H9 (cell line): ENCODE results near the gene ZNF217. TPM values are rescaled to one million over a fixed set of nuclear protein-coding genes. Genes with fewer than 3 reads are reported as not detected.

Experiments used
- DNase-seq: peaks from one replicate; pipeline ENCODE4 v3.0.0-alpha.2; 2017
- H2AFZ ChIP-seq: one replicate; pipeline ENCODE4 v1.6.1; 2013; ENCODE audit warnings: mild to moderate bottlenecking, low read length, control low read depth, moderate library complexity
- H2AK5ac ChIP-seq: 2 replicates; pipeline ENCODE4 v1.6.1; 2013; ENCODE audit warnings: low read length, control low read depth, mixed read lengths; ENCODE audit not compliant: insufficient read length
- H2BK120ac ChIP-seq: one replicate; pipeline ENCODE4 v1.6.1; 2013; ENCODE audit warnings: low read depth, mild to moderate bottlenecking, low read length, control low read depth, inconsistent platforms; ENCODE audit not compliant: poor library complexity, severe bottlenecking
- H2BK12ac ChIP-seq: 2 replicates; pipeline ENCODE4 v1.6.1; 2013; ENCODE audit warnings: low read length, control low read depth, mixed read lengths, low read depth; ENCODE audit not compliant: insufficient read length
- H2BK15ac ChIP-seq: 2 replicates; pipeline ENCODE4 v1.6.1; 2013; ENCODE audit warnings: low read depth, low read length, control low read depth
- H2BK20ac ChIP-seq: one replicate; pipeline ENCODE4 v1.6.1; 2013; ENCODE audit warnings: low read depth, mild to moderate bottlenecking, low read length, control low read depth, inconsistent platforms; ENCODE audit not compliant: poor library complexity, severe bottlenecking
- H2BK5ac ChIP-seq: 2 replicates; pipeline ENCODE4 v1.6.1; 2013; ENCODE audit warnings: low read length, control low read depth, mixed read lengths; ENCODE audit not compliant: insufficient read length
- H3K14ac ChIP-seq: 2 replicates; pipeline ENCODE4 v1.6.1; 2013; ENCODE audit warnings: low read length, control low read depth; ENCODE audit not compliant: insufficient read depth
- H3K18ac ChIP-seq: 2 replicates; pipeline ENCODE4 v1.6.1; 2013; ENCODE audit warnings: low read depth, mild to moderate bottlenecking, mixed read lengths, low read length, control low read depth; ENCODE audit not compliant: insufficient read length
- H3K23ac ChIP-seq: 2 replicates; pipeline ENCODE4 v1.6.1; 2013; ENCODE audit warnings: low read length, control low read depth, mixed read lengths, low read depth; ENCODE audit not compliant: insufficient read length
- H3K23me2 ChIP-seq: 2 replicates; pipeline ENCODE4 v1.6.1; 2013; ENCODE audit warnings: low read depth, mild to moderate bottlenecking, mixed read lengths, low read length, control low read depth; ENCODE audit not compliant: insufficient read length, poor library complexity, severe bottlenecking
- H3K27ac ChIP-seq: 2 replicates; pipeline ENCODE4 v1.5.1; 2013; ENCODE audit warnings: low read length, control low read depth, mixed read lengths, low read depth; ENCODE audit not compliant: insufficient read length
- H3K27me3 ChIP-seq: 2 replicates; pipeline ENCODE4 v1.6.1; 2013; ENCODE audit warnings: low read length, control low read depth, inconsistent platforms; ENCODE audit not compliant: insufficient read depth
- H3K4ac ChIP-seq: 2 replicates; pipeline ENCODE4 v1.6.1; 2013; ENCODE audit warnings: low read depth, mild to moderate bottlenecking, control low read depth, inconsistent platforms, low read length, moderate library complexity
- H3K4me1 ChIP-seq: 2 replicates; pipeline ENCODE4 v1.6.1; 2013; ENCODE audit warnings: low read length, control low read depth, inconsistent platforms; ENCODE audit not compliant: insufficient read depth
- H3K4me2 ChIP-seq: 2 replicates; pipeline ENCODE4 v1.6.1; 2013; ENCODE audit warnings: low read length, control low read depth, mixed read lengths; ENCODE audit not compliant: insufficient read length, insufficient read depth
- H3K56ac ChIP-seq: 2 replicates; pipeline ENCODE4 v1.6.1; 2013; ENCODE audit warnings: low read depth, mild to moderate bottlenecking, mixed read lengths, low read length, control low read depth; ENCODE audit not compliant: insufficient read length
- H3K79me1 ChIP-seq: 2 replicates; pipeline ENCODE4 v1.6.1; 2013; ENCODE audit warnings: low read depth, mild to moderate bottlenecking, moderate library complexity, low read length, control low read depth, inconsistent platforms; ENCODE audit not compliant: insufficient read depth, poor library complexity, severe bottlenecking
- H3K79me2 ChIP-seq: 2 replicates; pipeline ENCODE4 v1.6.1; 2013; ENCODE audit warnings: low read length, control low read depth, inconsistent platforms; ENCODE audit not compliant: insufficient read depth
- H3K9ac ChIP-seq: 2 replicates; pipeline ENCODE4 v1.6.1; 2013; ENCODE audit warnings: low read length, control low read depth, mixed read lengths; ENCODE audit not compliant: insufficient read length; ENCODE audit errors: extremely low read depth
- H3K9me3 ChIP-seq: one replicate; pipeline ENCODE4 v1.6.1; 2013; ENCODE audit warnings: low read depth, low read length, inconsistent platforms; ENCODE audit not compliant: control insufficient read depth
- H3T11ph ChIP-seq: one replicate; pipeline ENCODE4 v1.6.1; 2013; ENCODE audit warnings: mild to moderate bottlenecking, low read length, control low read depth, inconsistent platforms
- H4K20me1 ChIP-seq: one replicate; pipeline ENCODE4 v1.6.1; 2013; ENCODE audit not compliant: control insufficient read depth, insufficient read length, insufficient read depth
- H4K5ac ChIP-seq: 2 replicates; pipeline ENCODE4 v1.6.1; 2013; ENCODE audit warnings: low read depth, mild to moderate bottlenecking, mixed read lengths, low read length, control low read depth; ENCODE audit not compliant: insufficient read length
- H4K8ac ChIP-seq: replicated peaks from 2 replicates; pipeline ENCODE4 v1.6.1; 2013; ENCODE audit warnings: low read length, control low read depth, mixed read lengths, low read depth; ENCODE audit not compliant: insufficient read length
- H4K91ac ChIP-seq: 2 replicates; pipeline ENCODE4 v1.6.1; 2013; ENCODE audit warnings: low read depth, mild to moderate bottlenecking, moderate library complexity, mixed read lengths, low read length, control low read depth; ENCODE audit not compliant: insufficient read length
- H3K27ac Mint-ChIP-seq, 3 experiments: 2 replicates in 2 of 3; 3 replicates in 1 of 3; pipeline ENCODE4 v1.8.0; 2020 to 2021; ENCODE audit warnings: mixed read lengths in 3 of 3, mild to moderate bottlenecking in 1 of 3, moderate library complexity in 1 of 3
- H3K27me3 Mint-ChIP-seq: 2 replicates; pipeline ENCODE4 v1.8.0; 2021; ENCODE audit warnings: low read depth, mild to moderate bottlenecking, moderate library complexity, mixed read lengths
- H3K36me3 Mint-ChIP-seq, 3 experiments: 2 replicates in 2 of 3; 3 replicates in 1 of 3; pipeline ENCODE4 v1.8.0; 2020 to 2021; ENCODE audit warnings: low read depth in 3 of 3, mixed read lengths in 3 of 3; ENCODE audit not compliant: insufficient read depth in 1 of 3
- H3K4me1 Mint-ChIP-seq, 2 experiments: 2 replicates each; pipeline ENCODE4 v1.8.0; 2020; ENCODE audit warnings: mixed read lengths in 2 of 2
- H3K4me3 Mint-ChIP-seq, 2 experiments: 2 replicates in 1 of 2; 3 replicates in 1 of 2; pipeline ENCODE4 v1.8.0; 2020 to 2021; ENCODE audit warnings: mild to moderate bottlenecking in 2 of 2, mixed read lengths in 2 of 2, moderate library complexity in 1 of 2
- H3K9me3 Mint-ChIP-seq, 2 experiments: 2 replicates in 1 of 2; 3 replicates in 1 of 2; pipeline ENCODE4 v1.8.0; 2020; ENCODE audit warnings: mild to moderate bottlenecking in 2 of 2, mixed read lengths in 2 of 2, moderate library complexity in 1 of 2
- WGBS: extraction: QIAGEN DNeasy Blood & Tissue Kit; methylation state at CpG from one replicate; pipeline ENCODE4 v1.1.7; 2013; ENCODE audit warnings: missing lambda C conversion rate, low lambda C conversion rate, mixed read lengths; ENCODE audit not compliant: insufficient read length; ENCODE audit errors: extremely low coverage; 5-methylcytosine and 5-hydroxymethylcytosine counted together
- total RNA-seq: library from RNA; stranded (reverse); gene quantifications from 2 replicates; pipeline ENCODE4 v1.2.1, GENCODE V29; 2021
- TF ChIP-seq, protein P1 (sequence below): fragments of 200-600 bp; sonication (generic); conservative IDR thresholded peaks from 3 replicates; pipeline ENCODE4 v1.8.0; 2021; ENCODE audit warnings: antibody characterized with exemption, mild to moderate bottlenecking

Gene ZNF217
- total RNA-seq, 1 experiment from 2014 or later: 82.8 TPM

DNA sequence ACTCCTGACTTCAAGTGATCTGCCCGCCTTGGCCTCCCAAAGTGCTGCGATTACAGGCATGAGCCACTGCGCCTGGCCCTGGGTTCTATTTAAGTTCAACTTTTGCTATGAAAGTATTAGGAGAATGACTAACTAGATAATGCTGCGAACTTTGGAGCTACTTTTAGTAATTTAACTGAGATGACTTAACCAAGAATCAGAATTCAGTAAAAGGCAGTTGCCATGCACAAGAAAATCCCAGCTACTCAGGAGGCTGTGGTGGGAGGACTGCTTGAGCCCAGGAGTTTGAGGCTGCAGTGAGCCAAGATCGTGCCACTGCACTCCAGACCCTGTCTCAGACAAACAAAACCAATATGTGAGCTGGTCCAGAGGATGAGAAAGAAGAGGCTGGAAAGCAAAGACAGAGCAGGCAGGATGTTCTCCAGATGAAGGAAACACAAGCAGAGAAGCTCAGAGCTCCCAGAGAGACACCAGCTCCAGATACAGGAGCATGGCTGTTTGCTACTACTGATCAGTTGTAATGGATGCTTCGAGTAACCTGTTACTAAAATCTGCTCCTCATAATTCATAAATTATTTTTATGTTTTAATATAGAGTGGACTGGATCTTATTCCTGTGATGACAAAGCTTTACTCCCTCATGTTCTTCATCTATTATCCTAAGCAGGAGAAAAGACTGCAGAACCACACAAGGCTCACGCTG, 23.9 kb downstream of the ZNF217 start:
- H2AK5ac ChIP-seq: no peak overlapping the region
- peaks cover 2% of the 10 kb centered on the region for H4K20me1 ChIP-seq
- no peak overlapping the region for H3T11ph ChIP-seq
- H2BK5ac ChIP-seq: no peak overlapping the region
- no peak overlapping the region for H3K4ac ChIP-seq
- DNase-seq: peak; percentile 4
- WGBS: no CpG with 5 or more reads among the region's 7 CpGs
- H3K4me2 ChIP-seq: no peak overlapping the region
- no peak overlapping the region for H2BK20ac ChIP-seq
- no peak overlapping the region for H4K91ac ChIP-seq
- Mint-ChIP-seq H3K4me1 (peaks cover 0 to 1% of the 10 kb centered on the region in 2 experiments; a peak in 1 of 4 replicates), H3K36me3 (peaks cover 69 to 97% (median 96%) of the 10 kb centered on the region in 3 experiments), H3K4me3 (no peak overlapping the region), H3K27ac (peak overlapping the region in 2 of 3 experiments; percentile 77 to 85; a peak in 2 of 7 replicates), H3K27me3 (no peaks in the 10 kb centered on the region), H3K9me3 (no peaks in the 10 kb centered on the region)
- no peak overlapping the region for H2BK12ac ChIP-seq
- H3K79me2 ChIP-seq: peaks cover 17% of the 10 kb centered on the region; the same call in 1 of the 2 replicates
- no peak overlapping the region for H3K27ac ChIP-seq
- no peak overlapping the region for H3K23ac ChIP-seq
- H2BK120ac ChIP-seq: no peak overlapping the region
- H2AFZ ChIP-seq: no peak overlapping the region
- H4K8ac ChIP-seq: no peak overlapping the region
- H4K5ac ChIP-seq: no peak overlapping the region
- H3K27me3 ChIP-seq: no peaks in the 10 kb centered on the region
- H3K9ac ChIP-seq: no peak overlapping the region
- no peak overlapping the region for H3K14ac ChIP-seq
- no peaks in the 10 kb centered on the region; the same call in 1 of the 2 replicates for H3K4me1 ChIP-seq
- TF ChIP-seq, protein P1, sequence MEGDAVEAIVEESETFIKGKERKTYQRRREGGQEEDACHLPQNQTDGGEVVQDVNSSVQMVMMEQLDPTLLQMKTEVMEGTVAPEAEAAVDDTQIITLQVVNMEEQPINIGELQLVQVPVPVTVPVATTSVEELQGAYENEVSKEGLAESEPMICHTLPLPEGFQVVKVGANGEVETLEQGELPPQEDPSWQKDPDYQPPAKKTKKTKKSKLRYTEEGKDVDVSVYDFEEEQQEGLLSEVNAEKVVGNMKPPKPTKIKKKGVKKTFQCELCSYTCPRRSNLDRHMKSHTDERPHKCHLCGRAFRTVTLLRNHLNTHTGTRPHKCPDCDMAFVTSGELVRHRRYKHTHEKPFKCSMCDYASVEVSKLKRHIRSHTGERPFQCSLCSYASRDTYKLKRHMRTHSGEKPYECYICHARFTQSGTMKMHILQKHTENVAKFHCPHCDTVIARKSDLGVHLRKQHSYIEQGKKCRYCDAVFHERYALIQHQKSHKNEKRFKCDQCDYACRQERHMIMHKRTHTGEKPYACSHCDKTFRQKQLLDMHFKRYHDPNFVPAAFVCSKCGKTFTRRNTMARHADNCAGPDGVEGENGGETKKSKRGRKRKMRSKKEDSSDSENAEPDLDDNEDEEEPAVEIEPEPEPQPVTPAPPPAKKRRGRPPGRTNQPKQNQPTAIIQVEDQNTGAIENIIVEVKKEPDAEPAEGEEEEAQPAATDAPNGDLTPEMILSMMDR: no peak
- no peaks in the 10 kb centered on the region for H3K23me2 ChIP-seq
- H2BK15ac ChIP-seq: no peak overlapping the region
- no peak overlapping the region for H3K56ac ChIP-seq
- peaks cover 2% of the 10 kb centered on the region for H3K79me1 ChIP-seq
- no peak overlapping the region for H3K18ac ChIP-seq
- no peaks in the 10 kb centered on the region for H3K9me3 ChIP-seq
